ENCODE results near the gene HEXIM1. TPM values are rescaled to one million over a fixed set of nuclear protein-coding genes. Genes with fewer than 3 reads are reported as not detected.

The HEXIM1 gene
- total RNA-seq, 4 donors from 2014 or later, result 38.0 to 54.9 (median 42.6) TPM

DNA sequence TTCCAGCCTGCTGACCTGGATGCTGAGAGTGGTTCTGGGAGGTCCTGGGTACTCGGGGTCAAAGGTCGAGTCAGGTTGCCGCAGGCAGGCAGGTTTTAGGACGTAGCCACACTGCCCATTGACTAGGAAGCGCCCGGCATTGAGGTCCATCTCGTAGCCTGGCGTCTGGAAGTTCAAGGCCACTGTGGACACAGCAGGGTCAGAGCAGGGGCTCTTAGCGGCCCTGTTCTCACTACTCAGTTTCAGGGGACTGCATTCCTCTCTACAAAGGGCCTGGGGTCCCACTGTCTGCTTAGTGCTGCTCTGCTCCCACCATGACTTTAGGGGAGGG lies 34.9 kb upstream of the HEXIM1 start:
- WGBS, 2 donors (ENCODE audit: low coverage in 1 of 2), result 87% methylated on average over 8 of the region's 9 CpGs; no CpG with 5 or more reads in 1 of the 2 donors
- TF ChIP-seq EP300 (IDR thresholded peaks at IDR 0.05; ENCODE audit: low read depth) (no peak), POLR2AphosphoS5 (IDR thresholded peaks at IDR 0.05) (no peak), CTCF (IDR thresholded peaks at IDR 0.05) (no peak), POLR2A (IDR thresholded peaks at IDR 0.05) (no peak)
- Histone ChIP-seq H3K27me3 (no peaks in the 10 kb centered on the region), H3K4me3 (no peak overlapping the region), H3K27ac (no peak overlapping the region), H3K9me3 (no peaks in the 10 kb centered on the region), H3K36me3 (no peaks in the 10 kb centered on the region), H3K4me1 (peaks cover 0 to 18% (median 2%) of the 10 kb centered on the region in 4 donors)
- no peak for DNase-seq
- intact Hi-C loops (cut with DNase I; ENCODE audit: low total_unique reads), result no loop called here
- in situ Hi-C loops (cut with MboI; ENCODE audit: low pct_ligation_motif_present in 1 of 4, low pct_unique_long_range_greater_than_20kb in 1 of 4, low sequenced_read_pairs in 3 of 4), result no loop called here

GRCh38 chr17:45114117-45114932 lies 34.0 kb upstream of the HEXIM1 start:
- no peaks in the 10 kb centered on the region for H3K9me3 ChIP-seq
- intact Hi-C loops (cut with DNase I; ENCODE audit: low total_unique reads), result no loop called here
- TF ChIP-seq POLR2AphosphoS5 (IDR thresholded peaks at IDR 0.05) (no peak), CTCF (IDR thresholded peaks at IDR 0.05) (no peak), EP300 (IDR thresholded peaks at IDR 0.05; ENCODE audit: low read depth) (no peak)
- WGBS, 2 donors (ENCODE audit: low coverage in 1 of 2), result 81 to 100% methylated on average over 2 to 15 of the region's 19 CpGs
- no peaks in the 10 kb centered on the region for H3K27me3 ChIP-seq
- no peak overlapping the region for H3K4me3 ChIP-seq
- no peak for DNase-seq
- H3K36me3 ChIP-seq, result peaks cover 0 to 7% (median 0%) of the 10 kb centered on the region in 4 donors
- H3K4me1 ChIP-seq, result peaks cover 0 to 18% (median 2%) of the 10 kb centered on the region in 4 donors
- no peak overlapping the region for H3K27ac ChIP-seq
- in situ Hi-C loops (cut with MboI; ENCODE audit: low pct_ligation_motif_present in 1 of 4, low pct_unique_long_range_greater_than_20kb in 1 of 4, low sequenced_read_pairs in 3 of 4), result no loop called here

DNA sequence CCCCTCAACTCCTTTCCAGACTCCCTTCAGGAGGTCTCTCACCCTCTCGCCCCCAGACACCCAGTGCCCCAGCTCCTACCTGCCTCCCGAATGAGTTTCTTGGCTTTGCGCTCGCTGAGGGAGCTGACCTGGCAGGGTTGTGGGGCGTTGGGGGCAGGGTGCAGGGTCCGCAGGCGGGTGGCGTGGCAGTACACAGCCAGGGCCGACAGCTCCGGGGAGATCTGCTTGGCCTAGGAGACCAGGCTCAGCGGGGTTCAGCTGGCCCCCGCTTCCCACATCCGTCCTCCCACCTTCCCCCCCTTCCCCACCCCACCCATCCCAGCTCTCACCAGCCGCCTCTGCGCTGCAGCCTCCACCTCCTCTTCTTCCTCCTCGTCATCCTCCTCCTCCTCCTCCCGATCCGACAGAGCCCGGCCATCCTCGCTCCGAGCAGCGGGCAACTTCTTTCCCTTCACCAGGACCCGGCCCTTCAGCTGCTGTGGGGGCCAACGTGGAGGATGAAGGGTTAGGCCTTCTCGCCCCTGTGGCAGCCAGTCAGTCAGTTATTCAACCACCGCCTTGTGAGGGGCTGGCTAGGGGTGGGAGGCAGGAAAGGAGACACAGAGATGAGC lies 33.2 kb upstream of the HEXIM1 start:
- Histone ChIP-seq H3K27me3 (no peaks in the 10 kb centered on the region), H3K27ac (no peak overlapping the region), H3K36me3 (peaks cover 0 to 8% (median 0%) of the 10 kb centered on the region in 4 donors), H3K9me3 (no peaks in the 10 kb centered on the region), H3K4me3 (no peak overlapping the region), H3K4me1 (peaks cover 0 to 18% (median 2%) of the 10 kb centered on the region in 4 donors)
- no peak for TF ChIP-seq POLR2A (IDR thresholded peaks at IDR 0.05)
- TF ChIP-seq EP300 (IDR thresholded peaks at IDR 0.05; ENCODE audit: low read depth), result no peak
- no peak for TF ChIP-seq POLR2AphosphoS5 (IDR thresholded peaks at IDR 0.05)
- no peak for TF ChIP-seq CTCF (IDR thresholded peaks at IDR 0.05)
- in situ Hi-C loops (cut with MboI; ENCODE audit: low pct_ligation_motif_present in 1 of 4, low pct_unique_long_range_greater_than_20kb in 1 of 4, low sequenced_read_pairs in 3 of 4), result no loop called here
- no peak for DNase-seq
- intact Hi-C loops (cut with DNase I; ENCODE audit: low total_unique reads), result no loop called here
- WGBS, 2 donors (ENCODE audit: low coverage in 1 of 2), result 86% methylated on average over 17 of the region's 26 CpGs; no CpG with 5 or more reads in 1 of the 2 donors

- in situ Hi-C loops (cut with MboI; ENCODE audit: low pct_ligation_motif_present in 1 of 4, low pct_unique_long_range_greater_than_20kb in 1 of 4, low sequenced_read_pairs in 3 of 4), result no loop called here
- Histone ChIP-seq H3K36me3 (peaks cover 0 to 8% (median 0%) of the 10 kb centered on the region in 4 donors), H3K27me3 (no peaks in the 10 kb centered on the region), H3K9me3 (no peaks in the 10 kb centered on the region), H3K27ac (no peak overlapping the region), H3K4me1 (peaks cover 0 to 11% (median 0%) of the 10 kb centered on the region in 4 donors), H3K4me3 (no peak overlapping the region)
- 75 to 80% methylated on average over 9 to 11 of the region's 11 CpGs for WGBS, 2 donors (ENCODE audit: low coverage in 1 of 2)
- no peak for DNase-seq
- TF ChIP-seq EP300 (IDR thresholded peaks at IDR 0.05; ENCODE audit: low read depth), result no peak
- TF ChIP-seq POLR2A (IDR thresholded peaks at IDR 0.05), result no peak
- no peak for TF ChIP-seq CTCF (IDR thresholded peaks at IDR 0.05)
- no peak for TF ChIP-seq POLR2AphosphoS5 (IDR thresholded peaks at IDR 0.05)
- intact Hi-C loops (cut with DNase I; ENCODE audit: low total_unique reads), result no loop called here
Measured at GRCh38 chr17:45115871-45116270, 32.4 kb upstream of the HEXIM1 start.

Data from transverse colon (tissue), 4 donors.